SK-N-SH (cell line): ENCODE measurements around the gene TSPAN10.

Source experiments
- CHD2 ChIP-seq: fragments of 150-350 bp; IDR thresholded peaks from 2 replicates; pipeline ENCODE4 v1.6.1; 2018; ENCODE audit warnings: low read length; ENCODE audit not compliant: partially characterized antibody
- EP300 ChIP-seq, 2 experiments: IDR thresholded peaks; 2 replicates each; pipeline versions ENCODE4 v1.4.0 to v1.6.1; 2012; ENCODE audit warnings: borderline replicate concordance in 1 of 2, low read depth in 1 of 2, low read length in 1 of 2
- EZH2phosphoT487 ChIP-seq: fragments of 200-600 bp; sonication (generic); IDR thresholded peaks from 2 replicates; pipeline ENCODE4 v1.6.1; 2017; ENCODE audit warnings: low read depth, mixed run types, mild to moderate bottlenecking, antibody characterized with exemption, moderate library complexity, borderline replicate concordance
- FOXM1 ChIP-seq: IDR thresholded peaks from 2 replicates; pipeline ENCODE4 v1.4.0; 2012; ENCODE audit warnings: low read depth, mild to moderate bottlenecking
- GABPA ChIP-seq: IDR thresholded peaks from 2 replicates; pipeline ENCODE4 v1.4.0; 2012; ENCODE audit warnings: low read depth, mild to moderate bottlenecking
- MXI1 ChIP-seq: IDR thresholded peaks from 2 replicates; pipeline ENCODE4 v1.6.1; 2012; ENCODE audit warnings: mild to moderate bottlenecking, low read depth, low read length, improper control_type of control experiment
- RAD21 ChIP-seq: IDR thresholded peaks from 2 replicates; pipeline ENCODE4 v1.6.1; 2012; ENCODE audit warnings: mild to moderate bottlenecking, low read length
- SMC3 ChIP-seq: IDR thresholded peaks from 2 replicates; pipeline ENCODE4 v1.6.1; 2012; ENCODE audit warnings: low read depth, low read length, improper control_type of control experiment
- YY1 ChIP-seq: IDR thresholded peaks from 2 replicates; pipeline ENCODE4 v1.4.0; 2012; ENCODE audit warnings: low read depth, mild to moderate bottlenecking
- TF ChIP-seq, protein P1 (sequence below): IDR thresholded peaks from 2 replicates; pipeline ENCODE4 v1.6.1; 2012; ENCODE audit warnings: mild to moderate bottlenecking, low read depth, low read length, moderate library complexity
- TF ChIP-seq, protein P2 (sequence below): fragments of 200-600 bp; sonication (generic); IDR thresholded peaks from 2 replicates; pipeline ENCODE4 v1.6.1; 2017; ENCODE audit warnings: antibody characterized with exemption, mild to moderate bottlenecking, moderate library complexity
- TF ChIP-seq, protein P3 (sequence below): fragments of 150-350 bp; IDR thresholded peaks from 2 replicates; pipeline ENCODE4 v1.6.1; 2017; ENCODE audit warnings: antibody characterized with exemption, low read length, low read depth, borderline replicate concordance
- TF ChIP-seq, protein P4 (sequence below): IDR thresholded peaks from 2 replicates; pipeline ENCODE4 v1.4.0; 2012; ENCODE audit warnings: low read depth, borderline replicate concordance
- TF ChIP-seq, protein P5 (sequence below): IDR thresholded peaks from 2 replicates; pipeline ENCODE4 v1.4.0; 2012; ENCODE audit warnings: low read depth

DNA sequence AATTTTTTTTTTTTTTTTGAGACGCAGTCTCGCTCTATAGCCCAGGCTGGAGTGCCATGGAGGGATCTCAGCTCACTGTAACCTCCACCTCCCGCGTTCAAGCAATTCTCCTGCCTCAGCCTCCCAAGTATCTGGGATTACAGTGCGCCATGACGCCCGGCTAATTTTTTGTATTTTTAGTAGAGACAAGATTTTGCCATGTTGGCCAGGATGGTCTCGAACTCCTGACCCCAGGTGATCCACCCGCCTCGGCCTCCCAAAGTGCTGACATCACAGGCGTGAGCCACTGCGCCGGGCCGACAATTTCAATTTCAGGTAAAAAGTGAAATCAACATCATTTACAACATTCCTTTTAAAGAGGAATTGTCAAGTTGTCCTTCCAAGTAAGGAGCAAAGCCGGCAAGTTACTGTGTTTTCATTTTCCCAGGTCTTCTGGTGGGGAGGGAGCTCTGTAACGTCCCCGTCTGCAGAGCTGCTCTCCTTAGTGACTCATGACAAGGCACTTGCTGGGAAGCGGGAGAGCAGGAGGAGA, 957 bp upstream of the TSPAN10 start:
- no peak for TF ChIP-seq EZH2phosphoT487
- TF ChIP-seq, protein P1, sequence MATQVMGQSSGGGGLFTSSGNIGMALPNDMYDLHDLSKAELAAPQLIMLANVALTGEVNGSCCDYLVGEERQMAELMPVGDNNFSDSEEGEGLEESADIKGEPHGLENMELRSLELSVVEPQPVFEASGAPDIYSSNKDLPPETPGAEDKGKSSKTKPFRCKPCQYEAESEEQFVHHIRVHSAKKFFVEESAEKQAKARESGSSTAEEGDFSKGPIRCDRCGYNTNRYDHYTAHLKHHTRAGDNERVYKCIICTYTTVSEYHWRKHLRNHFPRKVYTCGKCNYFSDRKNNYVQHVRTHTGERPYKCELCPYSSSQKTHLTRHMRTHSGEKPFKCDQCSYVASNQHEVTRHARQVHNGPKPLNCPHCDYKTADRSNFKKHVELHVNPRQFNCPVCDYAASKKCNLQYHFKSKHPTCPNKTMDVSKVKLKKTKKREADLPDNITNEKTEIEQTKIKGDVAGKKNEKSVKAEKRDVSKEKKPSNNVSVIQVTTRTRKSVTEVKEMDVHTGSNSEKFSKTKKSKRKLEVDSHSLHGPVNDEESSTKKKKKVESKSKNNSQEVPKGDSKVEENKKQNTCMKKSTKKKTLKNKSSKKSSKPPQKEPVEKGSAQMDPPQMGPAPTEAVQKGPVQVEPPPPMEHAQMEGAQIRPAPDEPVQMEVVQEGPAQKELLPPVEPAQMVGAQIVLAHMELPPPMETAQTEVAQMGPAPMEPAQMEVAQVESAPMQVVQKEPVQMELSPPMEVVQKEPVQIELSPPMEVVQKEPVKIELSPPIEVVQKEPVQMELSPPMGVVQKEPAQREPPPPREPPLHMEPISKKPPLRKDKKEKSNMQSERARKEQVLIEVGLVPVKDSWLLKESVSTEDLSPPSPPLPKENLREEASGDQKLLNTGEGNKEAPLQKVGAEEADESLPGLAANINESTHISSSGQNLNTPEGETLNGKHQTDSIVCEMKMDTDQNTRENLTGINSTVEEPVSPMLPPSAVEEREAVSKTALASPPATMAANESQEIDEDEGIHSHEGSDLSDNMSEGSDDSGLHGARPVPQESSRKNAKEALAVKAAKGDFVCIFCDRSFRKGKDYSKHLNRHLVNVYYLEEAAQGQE = no peak
- TF ChIP-seq, protein P2, sequence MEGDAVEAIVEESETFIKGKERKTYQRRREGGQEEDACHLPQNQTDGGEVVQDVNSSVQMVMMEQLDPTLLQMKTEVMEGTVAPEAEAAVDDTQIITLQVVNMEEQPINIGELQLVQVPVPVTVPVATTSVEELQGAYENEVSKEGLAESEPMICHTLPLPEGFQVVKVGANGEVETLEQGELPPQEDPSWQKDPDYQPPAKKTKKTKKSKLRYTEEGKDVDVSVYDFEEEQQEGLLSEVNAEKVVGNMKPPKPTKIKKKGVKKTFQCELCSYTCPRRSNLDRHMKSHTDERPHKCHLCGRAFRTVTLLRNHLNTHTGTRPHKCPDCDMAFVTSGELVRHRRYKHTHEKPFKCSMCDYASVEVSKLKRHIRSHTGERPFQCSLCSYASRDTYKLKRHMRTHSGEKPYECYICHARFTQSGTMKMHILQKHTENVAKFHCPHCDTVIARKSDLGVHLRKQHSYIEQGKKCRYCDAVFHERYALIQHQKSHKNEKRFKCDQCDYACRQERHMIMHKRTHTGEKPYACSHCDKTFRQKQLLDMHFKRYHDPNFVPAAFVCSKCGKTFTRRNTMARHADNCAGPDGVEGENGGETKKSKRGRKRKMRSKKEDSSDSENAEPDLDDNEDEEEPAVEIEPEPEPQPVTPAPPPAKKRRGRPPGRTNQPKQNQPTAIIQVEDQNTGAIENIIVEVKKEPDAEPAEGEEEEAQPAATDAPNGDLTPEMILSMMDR = no peak
- TF ChIP-seq, protein P3, sequence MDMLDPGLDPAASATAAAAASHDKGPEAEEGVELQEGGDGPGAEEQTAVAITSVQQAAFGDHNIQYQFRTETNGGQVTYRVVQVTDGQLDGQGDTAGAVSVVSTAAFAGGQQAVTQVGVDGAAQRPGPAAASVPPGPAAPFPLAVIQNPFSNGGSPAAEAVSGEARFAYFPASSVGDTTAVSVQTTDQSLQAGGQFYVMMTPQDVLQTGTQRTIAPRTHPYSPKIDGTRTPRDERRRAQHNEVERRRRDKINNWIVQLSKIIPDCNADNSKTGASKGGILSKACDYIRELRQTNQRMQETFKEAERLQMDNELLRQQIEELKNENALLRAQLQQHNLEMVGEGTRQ = no peak
- no peak for TF ChIP-seq RAD21
- TF ChIP-seq, protein P4, sequence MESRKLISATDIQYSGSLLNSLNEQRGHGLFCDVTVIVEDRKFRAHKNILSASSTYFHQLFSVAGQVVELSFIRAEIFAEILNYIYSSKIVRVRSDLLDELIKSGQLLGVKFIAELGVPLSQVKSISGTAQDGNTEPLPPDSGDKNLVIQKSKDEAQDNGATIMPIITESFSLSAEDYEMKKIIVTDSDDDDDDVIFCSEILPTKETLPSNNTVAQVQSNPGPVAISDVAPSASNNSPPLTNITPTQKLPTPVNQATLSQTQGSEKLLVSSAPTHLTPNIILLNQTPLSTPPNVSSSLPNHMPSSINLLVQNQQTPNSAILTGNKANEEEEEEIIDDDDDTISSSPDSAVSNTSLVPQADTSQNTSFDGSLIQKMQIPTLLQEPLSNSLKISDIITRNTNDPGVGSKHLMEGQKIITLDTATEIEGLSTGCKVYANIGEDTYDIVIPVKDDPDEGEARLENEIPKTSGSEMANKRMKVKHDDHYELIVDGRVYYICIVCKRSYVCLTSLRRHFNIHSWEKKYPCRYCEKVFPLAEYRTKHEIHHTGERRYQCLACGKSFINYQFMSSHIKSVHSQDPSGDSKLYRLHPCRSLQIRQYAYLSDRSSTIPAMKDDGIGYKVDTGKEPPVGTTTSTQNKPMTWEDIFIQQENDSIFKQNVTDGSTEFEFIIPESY = no peak
- TF ChIP-seq, protein P5, sequence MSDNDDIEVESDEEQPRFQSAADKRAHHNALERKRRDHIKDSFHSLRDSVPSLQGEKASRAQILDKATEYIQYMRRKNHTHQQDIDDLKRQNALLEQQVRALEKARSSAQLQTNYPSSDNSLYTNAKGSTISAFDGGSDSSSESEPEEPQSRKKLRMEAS = no peak; the same call in 1 of the 2 replicates
- TF ChIP-seq MXI1 = no peak
- TF ChIP-seq CHD2 = no peak
- no peak for TF ChIP-seq GABPA
- no peak for TF ChIP-seq SMC3
- TF ChIP-seq YY1 = no peak
- TF ChIP-seq EP300 (IDR thresholded peaks at IDR 0.05; ENCODE audit: borderline replicate concordance in 1 of 2, low read depth in 1 of 2, low read length in 1 of 2) = no peak
- no peak for TF ChIP-seq FOXM1
